K562 (cell line): Measurements from ENCODE around the gene PRR19. TPM values are rescaled to one million over a fixed set of nuclear protein-coding genes. Genes with fewer than 3 reads are reported as not detected.
A peak's percentile ranks its signal among the peaks of the same experiment; 100 is the strongest.

Experiments
- BRD4 ChIP-seq: fragments of 200-600 bp; sonication (generic); IDR thresholded peaks from 2 replicates; pipeline ENCODE4 v1.6.1; 2017; ENCODE audit warnings: inconsistent platforms
- CC2D1A ChIP-seq: fragments of 450-650 bp; IDR thresholded peaks from 2 replicates; pipeline ENCODE4 v1.6.1; 2017; ENCODE audit warnings: mild to moderate bottlenecking
- CREB5 ChIP-seq: fragments of 250-450 bp; sonication (Bioruptor Pico); IDR thresholded peaks from 2 replicates; pipeline ENCODE4 v1.5.0; 2020; ENCODE audit warnings: mild to moderate bottlenecking
- E2F6 ChIP-seq, 2 experiments: IDR thresholded peaks; 2 replicates each; pipeline ENCODE4 v1.6.1; 2011; ENCODE audit warnings: borderline replicate concordance in 1 of 2, control low read depth in 1 of 2, low read depth in 1 of 2, low read length in 1 of 2, mild to moderate bottlenecking in 1 of 2, mixed read lengths in 1 of 2, moderate library complexity in 1 of 2; ENCODE audit not compliant: insufficient read depth in 1 of 2, insufficient read length in 1 of 2, poor library complexity in 1 of 2, severe bottlenecking in 1 of 2; ENCODE audit errors: extremely low read depth in 1 of 2
- ETS1 ChIP-seq: conservative IDR thresholded peaks from 2 replicates; pipeline ENCODE4 v1.6.1; 2011; ENCODE audit warnings: low read depth, mild to moderate bottlenecking, low read length; ENCODE audit not compliant: control insufficient read depth
- ETS2 ChIP-seq: IDR thresholded peaks from 2 replicates; pipeline ENCODE4 v1.6.1; 2016; ENCODE audit warnings: borderline replicate concordance, missing genetic modification characterization, mild to moderate bottlenecking, moderate library complexity, missing compliant biosample characterization; ENCODE audit not compliant: poor library complexity, severe bottlenecking
- ETV5 ChIP-seq: sonication (generic); formaldehyde crosslinking; IDR thresholded peaks from 2 replicates; pipeline ENCODE4 v1.4.0; 2020; ENCODE audit warnings: low read depth, mild to moderate bottlenecking, missing genetic modification reagents
- FOS ChIP-seq: IDR thresholded peaks from 3 replicates; pipeline ENCODE4 v1.6.1; 2011; ENCODE audit not compliant: insufficient read length; ENCODE audit errors: extremely low read depth
- GATA2 ChIP-seq: sonication (generic); formaldehyde crosslinking; IDR thresholded peaks from 2 replicates; pipeline ENCODE4 v1.4.0; 2020; ENCODE audit warnings: mild to moderate bottlenecking, missing genetic modification reagents
- IRF1 ChIP-seq: sonication (generic); formaldehyde crosslinking; IDR thresholded peaks from 2 replicates; pipeline ENCODE4 v1.8.0; 2022; ENCODE audit warnings: missing genetic modification reagents, mild to moderate bottlenecking, borderline replicate concordance
- IRF2 ChIP-seq: sonication (generic); formaldehyde crosslinking; IDR thresholded peaks from 2 replicates; pipeline ENCODE4 v1.8.1; 2022; ENCODE audit warnings: mild to moderate bottlenecking, missing genetic modification reagents
- KLF1 ChIP-seq: fragments of 450-650 bp; IDR thresholded peaks from 2 replicates; pipeline ENCODE4 v1.6.1; 2016; ENCODE audit warnings: missing genetic modification characterization, missing compliant biosample characterization
- NR1H2 ChIP-seq: sonication (generic); formaldehyde crosslinking; IDR thresholded peaks from 2 replicates; pipeline ENCODE4 v1.4.0; 2020; ENCODE audit warnings: mild to moderate bottlenecking, missing genetic modification reagents
- PREB ChIP-seq: sonication (generic); formaldehyde crosslinking; IDR thresholded peaks from 2 replicates; pipeline ENCODE4 v1.8.1; 2023; ENCODE audit warnings: mild to moderate bottlenecking, missing genetic modification reagents
- PYGO2 ChIP-seq: fragments of 450-650 bp; IDR thresholded peaks from 2 replicates; pipeline ENCODE4 v1.6.1; 2016; ENCODE audit warnings: mild to moderate bottlenecking, missing genetic modification characterization, moderate library complexity, missing compliant biosample characterization
- SIN3B ChIP-seq: fragments of 450-650 bp; IDR thresholded peaks from 2 replicates; pipeline ENCODE4 v1.6.1; 2017; ENCODE audit warnings: low read depth, mild to moderate bottlenecking, moderate library complexity
- SLC30A9 ChIP-seq: fragments of 250-450 bp; sonication (Bioruptor Pico); IDR thresholded peaks from 2 replicates; pipeline ENCODE4 v1.8.0; 2022; ENCODE audit warnings: mild to moderate bottlenecking, moderate library complexity
- SP1 ChIP-seq: sonication (generic); formaldehyde crosslinking; IDR thresholded peaks from 2 replicates; pipeline ENCODE4 v1.8.1; 2022; ENCODE audit warnings: mild to moderate bottlenecking, missing genetic modification reagents
- TRIM28 ChIP-seq: fragments of 450-650 bp; IDR thresholded peaks from 2 replicates; pipeline ENCODE4 v1.6.1; 2017
- TSC22D4 ChIP-seq: fragments of 450-650 bp; IDR thresholded peaks from 2 replicates; pipeline ENCODE4 v1.6.1; 2016; ENCODE audit warnings: missing genetic modification characterization, missing biosample characterization, control low read depth
- XRCC4 ChIP-seq: IDR thresholded peaks from one replicate; pipeline ENCODE4 v1.6.1; 2011; ENCODE audit not compliant: insufficient read depth, insufficient read length; ENCODE audit errors: extremely low read depth
- ZBTB8A ChIP-seq: fragments of 450-650 bp; IDR thresholded peaks from 2 replicates; pipeline ENCODE4 v1.6.1; 2018; ENCODE audit warnings: mild to moderate bottlenecking, moderate library complexity; ENCODE audit not compliant: partially characterized antibody
- polyA plus RNA-seq, 8 experiments: library from polyadenylated mRNA; depleted of rRNA in 4 of 8; stranded (reverse) in 5 of 8; unstranded in 3 of 8; fragments of >200 nt; fragmentation: Nextera tagmentation in 2 of 8; fragmentation: Illumina TruSeq in 1 of 8; extraction: Ambion mirVana in 2 of 8; extraction: Trizol in 1 of 8; gene quantifications; 2 replicates each; pipeline versions ENCODE4 v1.2.1 to v1.2.3, GENCODE V29; 2011 to 2014; ENCODE audit warnings: inconsistent platforms in 1 of 8, missing spikeins in 1 of 8
- total RNA-seq, 7 experiments: library from RNA; depleted of rRNA in 6 of 7; stranded (reverse); fragments of >200 nt in 6 of 7; fragmentation: Illumina TruSeq in 2 of 7; extraction: Trizol in 2 of 7; gene quantifications; 2 replicates each; pipeline versions ENCODE4 v1.2.1 to v1.2.3, GENCODE V29; 2011 to 2021; ENCODE audit warnings: low replicate concordance in 1 of 7
- TF ChIP-seq, protein P1 (sequence below): sonication (generic); IDR thresholded peaks from 2 replicates; pipeline ENCODE4 v1.6.1; 2016

The PRR19 gene
- total and polyA plus RNA-seq, 9 of the 15 experiments (the other 6 are each of a cell fraction or from before 2014, with no cell fraction given) = 0.10 to 1.6 (median 0.54) TPM

DNA sequence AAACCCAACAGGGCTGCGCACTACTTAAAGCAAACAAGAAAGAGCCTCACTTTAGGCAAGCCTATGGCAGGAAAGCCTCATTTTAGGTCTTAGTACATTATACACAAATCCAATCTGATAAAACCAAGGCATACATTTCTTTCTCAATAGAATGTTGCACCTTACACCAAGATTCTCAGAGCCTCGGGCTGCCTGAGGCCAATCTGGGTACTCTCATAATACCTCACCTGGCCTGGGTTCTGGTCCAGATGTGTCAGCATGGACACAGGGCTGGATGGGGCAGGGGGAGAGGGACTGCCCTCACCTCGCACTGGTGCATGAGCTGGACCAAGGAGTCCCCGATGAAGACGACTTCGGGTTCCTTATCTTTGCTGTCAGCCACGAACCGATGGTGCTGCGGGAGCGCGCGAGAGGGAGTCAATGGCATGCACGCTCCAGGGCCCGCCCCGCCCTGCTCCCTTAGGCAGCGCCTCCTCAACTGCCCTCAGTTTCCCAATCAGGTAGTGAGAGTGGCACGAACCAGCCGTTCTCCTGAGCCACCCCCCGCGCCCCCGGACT lies at the start of gene PRR19 (continued):
- TF ChIP-seq, protein P1, sequence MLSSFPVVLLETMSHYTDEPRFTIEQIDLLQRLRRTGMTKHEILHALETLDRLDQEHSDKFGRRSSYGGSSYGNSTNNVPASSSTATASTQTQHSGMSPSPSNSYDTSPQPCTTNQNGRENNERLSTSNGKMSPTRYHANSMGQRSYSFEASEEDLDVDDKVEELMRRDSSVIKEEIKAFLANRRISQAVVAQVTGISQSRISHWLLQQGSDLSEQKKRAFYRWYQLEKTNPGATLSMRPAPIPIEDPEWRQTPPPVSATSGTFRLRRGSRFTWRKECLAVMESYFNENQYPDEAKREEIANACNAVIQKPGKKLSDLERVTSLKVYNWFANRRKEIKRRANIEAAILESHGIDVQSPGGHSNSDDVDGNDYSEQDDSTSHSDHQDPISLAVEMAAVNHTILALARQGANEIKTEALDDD = no peak
- no peak for TF ChIP-seq NR1H2 (CRISPR knock-in tag)
- no peak for TF ChIP-seq PYGO2 (tag)
- TF ChIP-seq GATA2 (CRISPR knock-in tag) = no peak
- TF ChIP-seq SLC30A9 (CRISPR knock-in tag) = no peak
- peak in 1 of 2 experiments; percentile 63 for TF ChIP-seq E2F6 (IDR thresholded peaks at IDR 0.05; ENCODE audit: borderline replicate concordance in 1 of 2, extremely low read depth in 1 of 2, insufficient read depth in 1 of 2, insufficient read length in 1 of 2, low read depth in 1 of 2, low read length in 1 of 2, poor library complexity in 1 of 2, severe bottlenecking in 1 of 2)
- no peak for TF ChIP-seq PREB (CRISPR knock-in tag)
- no peak for TF ChIP-seq ETV5
- 0 out of 2 replicates have a peak, but pooled peaks have one; percentile 25 for TF ChIP-seq ETS1
- TF ChIP-seq FOS = no peak
- no peak for TF ChIP-seq TSC22D4 (tag)
- no peak for TF ChIP-seq SP1 (CRISPR knock-in tag)
- no peak for TF ChIP-seq KLF1 (tag)
- TF ChIP-seq ZBTB8A = no peak
- TF ChIP-seq SIN3B = no peak
- no peak for TF ChIP-seq CREB5 (CRISPR knock-in tag)
- TF ChIP-seq CC2D1A = no peak
- no peak for TF ChIP-seq XRCC4
- no peak for TF ChIP-seq BRD4
- no peak for TF ChIP-seq IRF2 (CRISPR knock-in tag)
- no peak for TF ChIP-seq TRIM28
- no peak for TF ChIP-seq ETS2 (tag)
- TF ChIP-seq IRF1 (CRISPR knock-in tag) = no peak
